Neural progenitor cell (in vitro differentiated cells): ENCODE data around the gene TCF7L2. TPM values are rescaled to one million over a fixed set of nuclear protein-coding genes. Genes with fewer than 3 reads are reported as not detected.
A peak's percentile ranks its signal among the peaks of the same experiment; 100 is the strongest.

Experiments
- DNase-seq: peaks from one replicate; pipeline ENCODE4 v3.0.0-alpha.2; 2016; ENCODE audit warnings: low spot score
- H2AFZ ChIP-seq: fragments of 200-600 bp; sonication (generic); replicated peaks from 2 replicates; pipeline ENCODE4 v1.6.1; 2016; ENCODE audit warnings: antibody characterized with exemption
- H3F3A ChIP-seq: fragments of 200-600 bp; sonication (generic); 2 replicates; pipeline ENCODE4 v1.6.1; 2016; ENCODE audit warnings: antibody characterized with exemption, low read depth
- H3K27ac ChIP-seq: fragments of 200-600 bp; sonication (generic); 2 replicates; pipeline ENCODE4 v1.5.1; 2016; ENCODE audit warnings: mild to moderate bottlenecking
- H3K27me3 ChIP-seq: fragments of 200-600 bp; sonication (generic); 2 replicates; pipeline ENCODE4 v1.6.1; 2016; ENCODE audit warnings: mild to moderate bottlenecking, moderate library complexity
- H3K36me3 ChIP-seq: fragments of 200-600 bp; sonication (generic); 2 replicates; pipeline ENCODE4 v1.5.1; 2016
- H3K4me1 ChIP-seq: fragments of 200-600 bp; sonication (generic); 2 replicates; pipeline ENCODE4 v1.6.1; 2016; ENCODE audit warnings: mixed run types
- H3K4me2 ChIP-seq: fragments of 200-600 bp; sonication (generic); 2 replicates; pipeline ENCODE4 v1.6.1; 2016
- H3K4me3 ChIP-seq: fragments of 200-600 bp; sonication (generic); 2 replicates; pipeline ENCODE4 v1.5.1; 2016
- H3K79me2 ChIP-seq: fragments of 200-600 bp; sonication (generic); 2 replicates; pipeline ENCODE4 v1.6.1; 2016; ENCODE audit warnings: low read depth
- H3K9ac ChIP-seq: fragments of 200-600 bp; sonication (generic); 2 replicates; pipeline ENCODE4 v1.6.1; 2016
- H3K9me3 ChIP-seq: fragments of 200-600 bp; sonication (generic); 2 replicates; pipeline ENCODE4 v1.5.1; 2016; ENCODE audit warnings: low read depth
- H4K20me1 ChIP-seq: fragments of 200-600 bp; sonication (generic); 2 replicates; pipeline ENCODE4 v1.6.1; 2016; ENCODE audit warnings: low read depth
- H3K27ac Mint-ChIP-seq: 3 replicates; pipeline ENCODE4 v1.8.0; 2021; ENCODE audit warnings: mixed read lengths
- H3K27me3 Mint-ChIP-seq: 2 replicates; pipeline ENCODE4 v1.8.0; 2022; ENCODE audit warnings: low read depth, mild to moderate bottlenecking, inconsistent platforms, moderate library complexity, mixed read lengths; ENCODE audit not compliant: insufficient read depth
- H3K36me3 Mint-ChIP-seq: 3 replicates; pipeline ENCODE4 v1.8.0; 2021; ENCODE audit warnings: mixed read lengths
- H3K4me1 Mint-ChIP-seq: 3 replicates; pipeline ENCODE4 v1.8.0; 2021; ENCODE audit warnings: mixed read lengths
- H3K4me3 Mint-ChIP-seq: 3 replicates; pipeline ENCODE4 v1.8.0; 2021; ENCODE audit warnings: mild to moderate bottlenecking, moderate library complexity, mixed read lengths
- H3K9me3 Mint-ChIP-seq: 3 replicates; pipeline ENCODE4 v1.8.0; 2020; ENCODE audit warnings: mixed read lengths
- EZH2 ChIP-seq: fragments of 200-600 bp; sonication (generic); IDR thresholded peaks from 2 replicates; pipeline ENCODE4 v1.6.1; 2017; ENCODE audit warnings: antibody characterized with exemption, mild to moderate bottlenecking, moderate library complexity
- EZH2phosphoT487 ChIP-seq: fragments of 200-600 bp; sonication (generic); IDR thresholded peaks from 2 replicates; pipeline ENCODE4 v1.6.1; 2017; ENCODE audit warnings: antibody characterized with exemption
- total RNA-seq: library from RNA; depleted of rRNA; stranded (reverse); fragments of >200 nt; gene quantifications from 2 replicates; pipeline ENCODE4 v1.2.3, GENCODE V29; 2015; ENCODE audit warnings: low replicate concordance
- TF ChIP-seq, protein P1 (sequence below): fragments of 200-600 bp; sonication (generic); IDR thresholded peaks from 2 replicates; pipeline ENCODE4 v1.5.1; 2017; ENCODE audit warnings: antibody characterized with exemption, mild to moderate bottlenecking

The TCF7L2 gene
- total RNA-seq, 1 donor from 2014 or later: 12.3 TPM

- Mint-ChIP-seq H3K27ac (peak overlapping the region; percentile 30), H3K36me3 (no peaks in the 10 kb centered on the region), H3K4me3 (no peak overlapping the region), H3K9me3 (no peaks in the 10 kb centered on the region), H3K4me1 (peaks cover 36% of the 10 kb centered on the region), H3K27me3 (peaks cover 4% of the 10 kb centered on the region)
- Histone ChIP-seq H3K4me2 (no peak overlapping the region), H3K4me1 (peaks cover 84% of the 10 kb centered on the region), H3K4me3 (no peak overlapping the region), H3K27me3 (no peaks in the 10 kb centered on the region), H3F3A (peaks cover 50% of the 10 kb centered on the region), H4K20me1 (peaks cover 61% of the 10 kb centered on the region), H3K27ac (peak overlapping the region; percentile 0), H2AFZ (no peak overlapping the region), H3K9ac (no peak overlapping the region), H3K9me3 (no peaks in the 10 kb centered on the region), H3K36me3 (no peaks in the 10 kb centered on the region), H3K79me2 (peaks cover 100% of the 10 kb centered on the region)
- no peak for TF ChIP-seq EZH2
- TF ChIP-seq, protein P1, sequence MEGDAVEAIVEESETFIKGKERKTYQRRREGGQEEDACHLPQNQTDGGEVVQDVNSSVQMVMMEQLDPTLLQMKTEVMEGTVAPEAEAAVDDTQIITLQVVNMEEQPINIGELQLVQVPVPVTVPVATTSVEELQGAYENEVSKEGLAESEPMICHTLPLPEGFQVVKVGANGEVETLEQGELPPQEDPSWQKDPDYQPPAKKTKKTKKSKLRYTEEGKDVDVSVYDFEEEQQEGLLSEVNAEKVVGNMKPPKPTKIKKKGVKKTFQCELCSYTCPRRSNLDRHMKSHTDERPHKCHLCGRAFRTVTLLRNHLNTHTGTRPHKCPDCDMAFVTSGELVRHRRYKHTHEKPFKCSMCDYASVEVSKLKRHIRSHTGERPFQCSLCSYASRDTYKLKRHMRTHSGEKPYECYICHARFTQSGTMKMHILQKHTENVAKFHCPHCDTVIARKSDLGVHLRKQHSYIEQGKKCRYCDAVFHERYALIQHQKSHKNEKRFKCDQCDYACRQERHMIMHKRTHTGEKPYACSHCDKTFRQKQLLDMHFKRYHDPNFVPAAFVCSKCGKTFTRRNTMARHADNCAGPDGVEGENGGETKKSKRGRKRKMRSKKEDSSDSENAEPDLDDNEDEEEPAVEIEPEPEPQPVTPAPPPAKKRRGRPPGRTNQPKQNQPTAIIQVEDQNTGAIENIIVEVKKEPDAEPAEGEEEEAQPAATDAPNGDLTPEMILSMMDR: no peak
- TF ChIP-seq EZH2phosphoT487: no peak
- no peak for DNase-seq
These were observed 106.5 kb downstream of the TCF7L2 start for GRCh38 chr10:113056441-113057021.

- H3K36me3 ChIP-seq: no peaks in the 10 kb centered on the region
- Mint-ChIP-seq H3K4me3 (no peak overlapping the region), H3K9me3 (no peaks in the 10 kb centered on the region), H3K27ac (no peak overlapping the region), H3K4me1 (peaks cover 37% of the 10 kb centered on the region), H3K36me3 (no peaks in the 10 kb centered on the region), H3K27me3 (peaks cover 2% of the 10 kb centered on the region)
- H3K4me2 ChIP-seq: peak overlapping the region; percentile 76
- H3K9ac ChIP-seq: no peak overlapping the region
- H3K27me3 ChIP-seq: no peaks in the 10 kb centered on the region
- H3K4me3 ChIP-seq: peak overlapping the region; percentile 13
- H4K20me1 ChIP-seq: peaks cover 61% of the 10 kb centered on the region
- peaks cover 100% of the 10 kb centered on the region for H3K79me2 ChIP-seq
- peaks cover 84% of the 10 kb centered on the region for H3K4me1 ChIP-seq
- DNase-seq: peak; percentile 40
- peaks cover 55% of the 10 kb centered on the region for H3F3A ChIP-seq
- no peak for TF ChIP-seq EZH2
- no peak for TF ChIP-seq EZH2phosphoT487
- TF ChIP-seq, protein P1: no peak
- H3K9me3 ChIP-seq: no peaks in the 10 kb centered on the region
- H2AFZ ChIP-seq: no peak overlapping the region
- peak overlapping the region; percentile 85 for H3K27ac ChIP-seq
These were observed 108.0 kb downstream of the TCF7L2 start for GRCh38 chr10:113057948-113058522.

GRCh38 chr10:113058523-113059370 is 108.7 kb downstream of the TCF7L2 start:
- Histone ChIP-seq H3K4me2 (peak overlapping the region; percentile 76), H3K79me2 (peaks cover 100% of the 10 kb centered on the region), H4K20me1 (peaks cover 61% of the 10 kb centered on the region), H3K9me3 (no peaks in the 10 kb centered on the region), H3K4me3 (peak overlapping the region; percentile 28), H3F3A (peaks cover 54% of the 10 kb centered on the region), H3K27ac (peak overlapping the region; percentile 85), H3K27me3 (no peaks in the 10 kb centered on the region), H2AFZ (no peak overlapping the region), H3K9ac (no peak overlapping the region), H3K36me3 (no peaks in the 10 kb centered on the region), H3K4me1 (peaks cover 84% of the 10 kb centered on the region)
- Mint-ChIP-seq H3K4me3 (no peak overlapping the region), H3K9me3 (no peaks in the 10 kb centered on the region), H3K36me3 (no peaks in the 10 kb centered on the region), H3K4me1 (peaks cover 37% of the 10 kb centered on the region), H3K27me3 (no peaks in the 10 kb centered on the region), H3K27ac (no peak overlapping the region)
- TF ChIP-seq, protein P1: no peak
- TF ChIP-seq EZH2phosphoT487 (no peak), EZH2 (no peak)
- DNase-seq: peak; percentile 74
